ENCODE measurements around the gene SOX5. TPM values are rescaled to one million over a fixed set of nuclear protein-coding genes. Genes with fewer than 3 reads are reported as not detected.

Gene SOX5
- total and polyA plus RNA-seq, 2 experiments from 2014 or later: 1.0 to 4.7 TPM

GRCh38 chr12:23891115-23891514 lies 58.4 kb downstream of the SOX5 start:
- H3K27ac Mint-ChIP-seq: no peak overlapping the region
- ATAC-seq (no peak), DNase-seq (ENCODE audit: low spot score) (no peak)
- no peaks in the 10 kb centered on the region for H3K9me3 Mint-ChIP-seq
- no peaks in the 10 kb centered on the region for H3K36me3 Mint-ChIP-seq (ENCODE audit: low read depth)
- Histone ChIP-seq H3K36me3 (ENCODE audit: insufficient read depth) (no peaks in the 10 kb centered on the region), H3K27ac (ENCODE audit: low read depth) (no peak overlapping the region), H3K27me3 (ENCODE audit: insufficient read depth) (no peaks in the 10 kb centered on the region), H3K4me3 (no peak overlapping the region), H4K20me1 (replicated peaks; ENCODE audit: insufficient read depth) (no peaks in the 10 kb centered on the region), H3K9me2 (ENCODE audit: insufficient read depth) (no peaks in the 10 kb centered on the region), H3K79me2 (replicated peaks; ENCODE audit: insufficient read depth) (no peaks in the 10 kb centered on the region), H3K4me1 (ENCODE audit: insufficient read depth) (no peaks in the 10 kb centered on the region), H3F3A (replicated peaks; ENCODE audit: low read depth) (no peaks in the 10 kb centered on the region), H3K4me2 (no peak overlapping the region), H2AFZ (no peak overlapping the region)
- peaks cover 8% of the 10 kb centered on the region for H3K4me1 Mint-ChIP-seq
- H3K27me3 Mint-ChIP-seq (ENCODE audit: insufficient read depth, low read depth, poor library complexity): peaks cover 2% of the 10 kb centered on the region
- TF ChIP-seq POLR2AphosphoS5 (IDR thresholded peaks at IDR 0.05; ENCODE audit: low read depth): no peak
- no peak for TF ChIP-seq ZNF114 (CRISPR knock-in tag; IDR thresholded peaks at IDR 0.05)
- TF ChIP-seq JUNB (IDR thresholded peaks at IDR 0.05; ENCODE audit: unreplicated experiment): no peak
- TF ChIP-seq NANOG (IDR thresholded peaks at IDR 0.05; ENCODE audit: borderline replicate concordance): no peak
- no peak for TF ChIP-seq EZH2 (IDR thresholded peaks at IDR 0.05; ENCODE audit: low read depth, unreplicated experiment)
- no peak for TF ChIP-seq STAT1 (IDR thresholded peaks at IDR 0.05; ENCODE audit: unreplicated experiment)
- TF ChIP-seq CTCF (conservative IDR thresholded peaks at IDR 0.05; ENCODE audit: low read depth in 2 of 2): no peak
- no peak for TF ChIP-seq ZNF331 (CRISPR knock-in tag; IDR thresholded peaks at IDR 0.05; ENCODE audit: low read depth)
- TF ChIP-seq EZH2phosphoT487 (IDR thresholded peaks at IDR 0.05; ENCODE audit: unreplicated experiment): no peak
- TF ChIP-seq ZNF462 (CRISPR knock-in tag; IDR thresholded peaks at IDR 0.05): no peak
- TF ChIP-seq ETS1 (IDR thresholded peaks at IDR 0.05): no peak
- no peak for TF ChIP-seq REST (IDR thresholded peaks at IDR 0.05; ENCODE audit: unreplicated experiment)
- no peak for TF ChIP-seq CREB1 (CRISPR knock-in tag; IDR thresholded peaks at IDR 0.05; ENCODE audit: low read depth)
- no peak overlapping the region for H3K4me3 Mint-ChIP-seq
